GM12878 (cell line): ENCODE measurements around the gene OS9. TPM values are rescaled to one million over a fixed set of nuclear protein-coding genes. Genes with fewer than 3 reads are reported as not detected.

Source experiments
- ATAC-seq: fragments of 200-7000 bp; cut with Tn5 transposase; 3 replicates; pipeline ENCODE4 v1.9.1; 2020; ENCODE audit warnings: mild to moderate bottlenecking, moderate library complexity
- BruUV-seq: library from RNA; stranded (reverse); fragments of 400-500 nt; replicated peaks from 2 replicates; lab custom pipeline; 2021; lab: Mats Ljungman, UMichigan
- CTCF ChIA-PET: fragments of 300-600 bp; sonication (Branson Sonifier 250); formaldehyde crosslinking; extraction: SDS; loops from one replicate; lab custom pipeline; 2021; ENCODE audit warnings: inconsistent platforms; lab: Yijun Ruan, JAX
- POLR2A ChIA-PET: fragments of 350-600 bp; formaldehyde crosslinking; extraction: SDS; loops from one replicate; lab custom pipeline; 2021; ENCODE audit warnings: inconsistent platforms; lab: Charles Lee
- RAD21 ChIA-PET: fragments of 300-600 bp; sonication (Branson Sonifier 250); formaldehyde crosslinking; loops from one replicate; lab custom pipeline; 2023; ENCODE audit warnings: antibody characterized with exemption; ENCODE audit not compliant: unreplicated experiment; lab: Charles Lee
- SMC1A ChIA-PET: fragments of 300-600 bp; sonication (Branson Sonifier 250); formaldehyde crosslinking; loops from one replicate; lab custom pipeline; 2023; ENCODE audit not compliant: unreplicated experiment, uncharacterized antibody; lab: Charles Lee
- DNase-seq: peaks from one replicate; pipeline ENCODE4 v3.0.0-alpha.2; 2011; ENCODE audit warnings: low read depth, low spot score
- FAIRE-seq: peaks from 3 replicates; lab custom pipeline; 2011; peaks lifted over from hg19 to GRCh38; lab: Jason Lieb, UNC
- H2AFZ ChIP-seq: 2 replicates; pipeline ENCODE4 v1.6.0; 2011; ENCODE audit warnings: low read depth, low read length, control low read depth; ENCODE audit not compliant: control insufficient read depth
- H3K27ac ChIP-seq: 2 replicates; pipeline ENCODE4 v1.5.1; 2011; ENCODE audit warnings: control low read depth; ENCODE audit not compliant: control insufficient read depth, insufficient read depth
- H3K27me3 ChIP-seq, 2 experiments: replicated peaks in 1 of 2; 2 replicates each; pipeline versions ENCODE4 v1.6.0 to v1.6.1; 2011; ENCODE audit warnings: low read length in 1 of 2; ENCODE audit not compliant: control insufficient read depth in 2 of 2, insufficient read depth in 2 of 2
- H3K36me3 ChIP-seq, 2 experiments: 2 replicates each; pipeline ENCODE4 v1.5.1; 2011; ENCODE audit warnings: low read length in 1 of 2; ENCODE audit not compliant: control insufficient read depth in 2 of 2, insufficient read depth in 2 of 2
- H3K4me1 ChIP-seq: 2 replicates; pipeline ENCODE4 v1.6.1; 2011; ENCODE audit warnings: mild to moderate bottlenecking, low read length, moderate library complexity, mixed read lengths; ENCODE audit not compliant: control insufficient read depth, insufficient read depth
- H3K4me2 ChIP-seq: 2 replicates; pipeline ENCODE4 v1.6.0; 2011; ENCODE audit warnings: control low read depth; ENCODE audit not compliant: control insufficient read depth, insufficient read depth
- H3K4me3 ChIP-seq: fragments of 200-600 bp; sonication (generic); 2 replicates; pipeline ENCODE4 v1.5.1; 2016
- H3K79me2 ChIP-seq: 2 replicates; pipeline ENCODE4 v1.6.0; 2011; ENCODE audit warnings: low read length; ENCODE audit not compliant: control insufficient read depth, insufficient read depth
- H3K9ac ChIP-seq: 2 replicates; pipeline ENCODE4 v1.8.0; 2011; ENCODE audit warnings: low read length, control low read depth, mixed read lengths; ENCODE audit not compliant: control insufficient read depth, insufficient read depth
- H3K9me3 ChIP-seq: replicated peaks from 3 replicates; pipeline ENCODE4 v1.5.1; 2011; ENCODE audit warnings: mild to moderate bottlenecking, low read length; ENCODE audit not compliant: control insufficient read depth, insufficient read depth
- H4K20me1 ChIP-seq: 2 replicates; pipeline ENCODE4 v1.6.0; 2011; ENCODE audit not compliant: control insufficient read depth, insufficient read depth
- BCL11A ChIP-seq: IDR thresholded peaks from 2 replicates; pipeline ENCODE4 v1.6.1; 2011; ENCODE audit warnings: low read depth, low read length
- BMI1 ChIP-seq: fragments of 450-650 bp; IDR thresholded peaks from 2 replicates; pipeline ENCODE4 v1.6.1; 2016; ENCODE audit warnings: mild to moderate bottlenecking, moderate library complexity, borderline replicate concordance
- CHD4 ChIP-seq: fragments of 200-600 bp; sonication (generic); IDR thresholded peaks from 2 replicates; pipeline ENCODE4 v1.6.1; 2016; ENCODE audit warnings: mild to moderate bottlenecking
- CREM ChIP-seq: IDR thresholded peaks from 2 replicates; pipeline ENCODE4 v1.6.1; 2014; ENCODE audit warnings: antibody characterized with exemption, low read depth
- NR2C2 ChIP-seq: IDR thresholded peaks from 2 replicates; pipeline ENCODE4 v1.6.1; 2011; ENCODE audit warnings: borderline replicate concordance, low read depth; ENCODE audit not compliant: control insufficient read depth, insufficient read length
- RFX5 ChIP-seq: IDR thresholded peaks from 2 replicates; pipeline ENCODE4 v1.6.1; 2011; ENCODE audit warnings: low read depth, low read length, improper control_type of control experiment
- SMAD1 ChIP-seq: fragments of 450-650 bp; IDR thresholded peaks from 2 replicates; pipeline ENCODE4 v1.6.1; 2018; ENCODE audit warnings: mild to moderate bottlenecking, low read depth; ENCODE audit not compliant: partially characterized antibody
- SMARCA5 ChIP-seq: fragments of 450-650 bp; IDR thresholded peaks from 2 replicates; pipeline ENCODE4 v1.6.1; 2017; ENCODE audit warnings: mild to moderate bottlenecking
- YBX1 ChIP-seq: fragments of 450-650 bp; IDR thresholded peaks from 2 replicates; pipeline ENCODE4 v1.6.1; 2016; ENCODE audit warnings: antibody characterized with exemption
- WGBS: methylation state at CpG from one replicate; pipeline ENCODE4 v1.1.6; 2016; ENCODE audit warnings: low lambda C conversion rate; ENCODE audit not compliant: insufficient replicate concordance, insufficient coverage; ENCODE audit errors: missing lambda C conversion rate; 5-methylcytosine and 5-hydroxymethylcytosine counted together
- in situ Hi-C: fragments of 300-500 bp; cut with MboI; formaldehyde crosslinking; loops from 9 replicates; pipeline ENCODE4 v1.14.3; 2018; ENCODE audit warnings: mixed read lengths
- intact Hi-C: fragments of 100-400 bp; cut with micrococcal nuclease; formaldehyde crosslinking; loops from one replicate; pipeline ENCODE4 v1.14.2; 2022; ENCODE audit not compliant: unreplicated experiment
- polyA plus RNA-seq, 11 experiments: library from polyadenylated mRNA; depleted of rRNA in 4 of 11; unstranded in 6 of 11; stranded (reverse) in 5 of 11; fragments of >200 nt; fragmentation: Nextera tagmentation in 4 of 11; fragmentation: Illumina TruSeq in 1 of 11; extraction: Ambion mirVana in 4 of 11; extraction: Trizol in 1 of 11; gene quantifications; 1 replicate in 1 of 11; 2 replicates in 10 of 11; pipeline versions ENCODE4 v1.2.1 to v1.2.3, GENCODE V29; 2011 to 2016; ENCODE audit warnings: inconsistent platforms in 2 of 11, missing spikeins in 2 of 11, low read depth in 1 of 11
- total RNA-seq, 4 experiments: library from RNA; depleted of rRNA in 3 of 4; stranded (reverse); fragments of >200 nt in 3 of 4; fragmentation: Illumina TruSeq in 1 of 4; extraction: Trizol in 1 of 4; gene quantifications; 2 replicates each; pipeline versions ENCODE4 v1.2.1 to v1.2.3, GENCODE V29; 2013 to 2021
- TF ChIP-seq, protein P1 (sequence below): IDR thresholded peaks from 2 replicates; pipeline ENCODE4 v1.6.1; 2012; ENCODE audit warnings: mild to moderate bottlenecking, low read depth, low read length
- TF ChIP-seq, protein P2 (sequence below): fragments of 450-650 bp; IDR thresholded peaks from 2 replicates; pipeline ENCODE4 v1.6.1; 2017; ENCODE audit warnings: borderline replicate concordance

OS9 gene
- total and polyA plus RNA-seq, 10 of the 15 experiments (the other 5 are each of a cell fraction or from before 2014, with no cell fraction given), result 5.2 to 106 (median 79.1) TPM

DNA sequence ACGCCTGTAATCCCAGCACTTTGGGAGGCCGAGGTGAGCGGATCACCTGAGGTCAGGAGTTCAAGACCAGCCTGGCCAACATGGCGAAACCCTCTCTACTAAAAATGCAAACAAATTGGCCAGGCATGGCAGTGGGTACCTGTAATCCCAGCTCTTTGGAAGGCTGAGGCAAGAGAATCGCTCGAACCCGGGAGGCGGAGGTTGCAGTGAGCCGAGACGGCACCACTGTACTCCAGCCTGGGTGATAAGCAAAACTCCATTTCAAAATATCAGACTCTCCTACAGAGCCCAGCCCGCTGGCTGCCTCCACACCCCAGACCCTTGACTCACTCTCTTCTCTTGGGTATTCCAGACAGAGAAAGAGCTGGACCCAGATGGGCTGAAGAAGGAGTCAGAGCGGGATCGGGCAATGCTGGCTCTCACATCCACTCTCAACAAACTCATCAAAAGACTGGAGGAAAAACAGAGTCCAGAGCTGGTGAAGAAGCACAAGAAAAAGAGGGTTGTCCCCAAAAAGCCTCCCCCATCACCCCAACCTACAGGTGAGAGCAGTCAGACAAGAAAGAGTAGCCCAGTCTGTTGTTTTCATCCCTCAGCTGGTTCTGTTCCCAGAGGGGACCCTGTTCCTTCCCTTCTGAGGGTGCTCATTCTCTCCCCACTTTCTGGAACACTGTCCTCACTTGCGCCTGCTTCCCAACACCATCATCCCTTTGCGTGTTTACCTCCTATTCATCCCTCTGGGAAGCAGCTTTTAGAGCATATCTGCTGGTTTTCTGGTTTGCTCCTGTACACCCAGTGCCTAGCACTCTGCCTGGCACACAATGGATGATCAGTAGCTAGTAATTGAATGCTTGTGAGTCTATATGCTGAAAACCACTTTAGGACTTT lies 25.0 kb downstream of the OS9 start:
- in situ Hi-C loops (no loop called here), intact Hi-C loops (no loop called here)
- 99% methylated on average over 15 of the region's 15 CpGs for WGBS
- no peaks in the 10 kb centered on the region for H3K9me3 ChIP-seq
- BruUV-seq, result no TSS peak
- TF ChIP-seq SMARCA5, result no peak
- no peak for TF ChIP-seq NR2C2
- TF ChIP-seq CHD4, result no peak
- RAD21 ChIA-PET, result no interaction called here
- no peaks in the 10 kb centered on the region for H3K79me2 ChIP-seq
- no peak for DNase-seq
- CTCF ChIA-PET, result no interaction called here
- H3K27me3 ChIP-seq, result no peaks in the 10 kb centered on the region
- no peak overlapping the region for H3K27ac ChIP-seq
- POLR2A ChIA-PET, result no interaction called here
- H3K4me3 ChIP-seq, result no peak overlapping the region
- H3K4me1 ChIP-seq, result no peaks in the 10 kb centered on the region
- ATAC-seq, result no peak
- peaks cover 14 to 20% of the 10 kb centered on the region in 2 experiments for H3K36me3 ChIP-seq
- no peak overlapping the region for H2AFZ ChIP-seq
- SMC1A ChIA-PET, result interaction anchor here (0.6 kb wide), 1 partner anchor 218 kb away, joined by 3 read pairs; no protein-coding TSS in a partner anchor
- FAIRE-seq, result no peak
- no peaks in the 10 kb centered on the region for H4K20me1 ChIP-seq
- no peak overlapping the region for H3K4me2 ChIP-seq
- no peak overlapping the region for H3K9ac ChIP-seq

DNA sequence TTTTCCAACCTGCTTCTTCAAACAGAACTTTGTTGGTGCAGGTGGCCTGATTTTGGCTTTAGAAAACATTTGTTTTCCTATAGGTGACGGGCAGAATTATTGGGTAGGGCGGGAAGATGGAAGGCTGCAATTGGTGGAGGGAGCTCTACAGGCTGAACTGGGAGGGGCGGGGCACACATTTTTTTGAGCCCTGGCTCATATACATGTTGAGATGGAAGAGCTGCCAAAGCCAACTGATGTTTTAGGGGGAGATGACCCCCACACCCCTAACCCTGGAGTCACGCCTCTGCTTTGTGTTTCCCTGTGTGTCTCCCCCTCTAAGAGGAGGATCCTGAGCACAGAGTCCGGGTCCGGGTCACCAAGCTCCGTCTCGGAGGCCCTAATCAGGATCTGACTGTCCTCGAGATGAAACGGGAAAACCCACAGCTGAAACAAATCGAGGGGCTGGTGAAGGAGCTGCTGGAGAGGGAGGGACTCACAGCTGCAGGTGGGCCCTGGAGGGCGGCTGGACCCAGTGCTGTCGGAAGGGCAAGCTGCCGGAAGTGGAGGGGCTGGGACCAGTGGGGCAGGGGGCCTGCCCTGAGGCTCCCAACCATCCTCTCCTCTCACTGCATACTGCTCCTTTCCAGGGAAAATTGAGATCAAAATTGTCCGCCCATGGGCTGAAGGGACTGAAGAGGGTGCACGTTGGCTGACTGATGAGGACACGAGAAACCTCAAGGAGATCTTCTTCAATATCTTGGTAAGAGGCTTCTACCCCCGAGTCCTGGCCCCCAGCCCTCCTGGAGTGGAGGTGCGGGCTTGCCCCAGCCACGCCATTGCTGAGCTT lies 26.1 kb downstream of the OS9 start:
- Histone ChIP-seq H3K4me2 (no peak overlapping the region), H3K36me3 (peaks cover 14 to 20% of the 10 kb centered on the region in 2 experiments), H3K79me2 (no peaks in the 10 kb centered on the region), H3K9ac (no peak overlapping the region), H2AFZ (no peak overlapping the region), H3K4me3 (no peak overlapping the region), H4K20me1 (no peaks in the 10 kb centered on the region), H3K27me3 (no peaks in the 10 kb centered on the region), H3K4me1 (no peaks in the 10 kb centered on the region), H3K9me3 (no peaks in the 10 kb centered on the region), H3K27ac (no peak overlapping the region)
- CTCF ChIA-PET, result interaction anchor here (0.7 to 1.1 kb wide), 2 partner anchors 10 to 58 kb away, joined by 3 read pairs; no protein-coding TSS in a partner anchor
- in situ Hi-C loops, result no loop called here
- POLR2A ChIA-PET, result no interaction called here
- intact Hi-C loops, result no loop called here
- no TSS peak for BruUV-seq
- DNase-seq (no peak), FAIRE-seq (no peak), ATAC-seq (no peak)
- 98% methylated on average over 20 of the region's 20 CpGs for WGBS
- RAD21 ChIA-PET, result no interaction called here
- SMC1A ChIA-PET, result interaction anchor here (0.6 kb wide), 1 partner anchor 216 kb away, joined by 3 read pairs; no protein-coding TSS in a partner anchor
- TF ChIP-seq BMI1 (no peak), CREM (no peak), RFX5 (no peak), BCL11A (no peak), SMAD1 (no peak), YBX1 (no peak)
- TF ChIP-seq, protein P1, sequence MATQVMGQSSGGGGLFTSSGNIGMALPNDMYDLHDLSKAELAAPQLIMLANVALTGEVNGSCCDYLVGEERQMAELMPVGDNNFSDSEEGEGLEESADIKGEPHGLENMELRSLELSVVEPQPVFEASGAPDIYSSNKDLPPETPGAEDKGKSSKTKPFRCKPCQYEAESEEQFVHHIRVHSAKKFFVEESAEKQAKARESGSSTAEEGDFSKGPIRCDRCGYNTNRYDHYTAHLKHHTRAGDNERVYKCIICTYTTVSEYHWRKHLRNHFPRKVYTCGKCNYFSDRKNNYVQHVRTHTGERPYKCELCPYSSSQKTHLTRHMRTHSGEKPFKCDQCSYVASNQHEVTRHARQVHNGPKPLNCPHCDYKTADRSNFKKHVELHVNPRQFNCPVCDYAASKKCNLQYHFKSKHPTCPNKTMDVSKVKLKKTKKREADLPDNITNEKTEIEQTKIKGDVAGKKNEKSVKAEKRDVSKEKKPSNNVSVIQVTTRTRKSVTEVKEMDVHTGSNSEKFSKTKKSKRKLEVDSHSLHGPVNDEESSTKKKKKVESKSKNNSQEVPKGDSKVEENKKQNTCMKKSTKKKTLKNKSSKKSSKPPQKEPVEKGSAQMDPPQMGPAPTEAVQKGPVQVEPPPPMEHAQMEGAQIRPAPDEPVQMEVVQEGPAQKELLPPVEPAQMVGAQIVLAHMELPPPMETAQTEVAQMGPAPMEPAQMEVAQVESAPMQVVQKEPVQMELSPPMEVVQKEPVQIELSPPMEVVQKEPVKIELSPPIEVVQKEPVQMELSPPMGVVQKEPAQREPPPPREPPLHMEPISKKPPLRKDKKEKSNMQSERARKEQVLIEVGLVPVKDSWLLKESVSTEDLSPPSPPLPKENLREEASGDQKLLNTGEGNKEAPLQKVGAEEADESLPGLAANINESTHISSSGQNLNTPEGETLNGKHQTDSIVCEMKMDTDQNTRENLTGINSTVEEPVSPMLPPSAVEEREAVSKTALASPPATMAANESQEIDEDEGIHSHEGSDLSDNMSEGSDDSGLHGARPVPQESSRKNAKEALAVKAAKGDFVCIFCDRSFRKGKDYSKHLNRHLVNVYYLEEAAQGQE, result no peak
- TF ChIP-seq, protein P2, sequence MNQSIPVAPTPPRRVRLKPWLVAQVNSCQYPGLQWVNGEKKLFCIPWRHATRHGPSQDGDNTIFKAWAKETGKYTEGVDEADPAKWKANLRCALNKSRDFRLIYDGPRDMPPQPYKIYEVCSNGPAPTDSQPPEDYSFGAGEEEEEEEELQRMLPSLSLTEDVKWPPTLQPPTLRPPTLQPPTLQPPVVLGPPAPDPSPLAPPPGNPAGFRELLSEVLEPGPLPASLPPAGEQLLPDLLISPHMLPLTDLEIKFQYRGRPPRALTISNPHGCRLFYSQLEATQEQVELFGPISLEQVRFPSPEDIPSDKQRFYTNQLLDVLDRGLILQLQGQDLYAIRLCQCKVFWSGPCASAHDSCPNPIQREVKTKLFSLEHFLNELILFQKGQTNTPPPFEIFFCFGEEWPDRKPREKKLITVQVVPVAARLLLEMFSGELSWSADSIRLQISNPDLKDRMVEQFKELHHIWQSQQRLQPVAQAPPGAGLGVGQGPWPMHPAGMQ, result no peak
